ENCODE results near the gene MICAL2.

Gene MICAL2

DNA sequence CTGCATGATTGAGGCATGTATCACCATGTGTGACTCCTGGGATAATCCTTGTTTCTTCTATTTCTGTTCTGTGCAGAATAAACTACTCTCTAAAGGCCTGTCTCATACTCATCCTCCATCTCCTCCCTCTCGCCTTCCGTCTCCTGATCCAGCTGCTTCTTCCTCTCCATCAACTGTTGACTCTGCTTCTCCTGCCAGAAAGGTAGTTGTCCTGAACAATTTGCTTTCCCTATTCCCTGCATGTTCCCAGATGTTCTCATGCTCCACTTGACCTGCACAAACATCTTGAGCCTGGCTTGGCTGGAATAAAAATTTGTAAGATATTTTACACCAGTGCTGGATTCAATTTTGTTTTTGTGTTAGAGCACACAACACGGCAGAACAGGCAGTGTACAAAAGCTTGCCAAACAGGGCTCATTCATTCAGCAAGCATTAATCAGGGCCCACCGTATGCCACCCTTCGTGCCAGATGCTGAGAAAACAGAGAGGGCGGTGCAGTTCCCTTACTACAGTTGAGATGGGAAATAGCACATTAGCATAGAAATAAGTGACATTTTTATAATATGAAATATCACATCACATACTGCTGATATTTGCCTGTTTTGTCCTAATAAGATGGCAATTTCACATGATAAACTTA is 133.6 kb downstream of the MICAL2 start:
- TF ChIP-seq FOXP2 (optimal IDR thresholded peaks at IDR 0.05; ENCODE audit: borderline replicate concordance, extremely low read depth, extremely low read length, insufficient read depth) (no peak), SIN3A (IDR thresholded peaks at IDR 0.05; ENCODE audit: borderline replicate concordance, insufficient read depth, low read length) (no peak), TAF1 (IDR thresholded peaks at IDR 0.05; ENCODE audit: borderline replicate concordance, insufficient read depth, low read length) (no peak), POLR2AphosphoS5 (IDR thresholded peaks at IDR 0.05; ENCODE audit: low read depth, low read length) (no peak)
- TF ChIP-seq, protein P1, sequence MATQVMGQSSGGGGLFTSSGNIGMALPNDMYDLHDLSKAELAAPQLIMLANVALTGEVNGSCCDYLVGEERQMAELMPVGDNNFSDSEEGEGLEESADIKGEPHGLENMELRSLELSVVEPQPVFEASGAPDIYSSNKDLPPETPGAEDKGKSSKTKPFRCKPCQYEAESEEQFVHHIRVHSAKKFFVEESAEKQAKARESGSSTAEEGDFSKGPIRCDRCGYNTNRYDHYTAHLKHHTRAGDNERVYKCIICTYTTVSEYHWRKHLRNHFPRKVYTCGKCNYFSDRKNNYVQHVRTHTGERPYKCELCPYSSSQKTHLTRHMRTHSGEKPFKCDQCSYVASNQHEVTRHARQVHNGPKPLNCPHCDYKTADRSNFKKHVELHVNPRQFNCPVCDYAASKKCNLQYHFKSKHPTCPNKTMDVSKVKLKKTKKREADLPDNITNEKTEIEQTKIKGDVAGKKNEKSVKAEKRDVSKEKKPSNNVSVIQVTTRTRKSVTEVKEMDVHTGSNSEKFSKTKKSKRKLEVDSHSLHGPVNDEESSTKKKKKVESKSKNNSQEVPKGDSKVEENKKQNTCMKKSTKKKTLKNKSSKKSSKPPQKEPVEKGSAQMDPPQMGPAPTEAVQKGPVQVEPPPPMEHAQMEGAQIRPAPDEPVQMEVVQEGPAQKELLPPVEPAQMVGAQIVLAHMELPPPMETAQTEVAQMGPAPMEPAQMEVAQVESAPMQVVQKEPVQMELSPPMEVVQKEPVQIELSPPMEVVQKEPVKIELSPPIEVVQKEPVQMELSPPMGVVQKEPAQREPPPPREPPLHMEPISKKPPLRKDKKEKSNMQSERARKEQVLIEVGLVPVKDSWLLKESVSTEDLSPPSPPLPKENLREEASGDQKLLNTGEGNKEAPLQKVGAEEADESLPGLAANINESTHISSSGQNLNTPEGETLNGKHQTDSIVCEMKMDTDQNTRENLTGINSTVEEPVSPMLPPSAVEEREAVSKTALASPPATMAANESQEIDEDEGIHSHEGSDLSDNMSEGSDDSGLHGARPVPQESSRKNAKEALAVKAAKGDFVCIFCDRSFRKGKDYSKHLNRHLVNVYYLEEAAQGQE (IDR thresholded peaks at IDR 0.05; ENCODE audit: insufficient read depth in 1 of 2, low read depth in 2 of 2, low read length in 2 of 2): no peak

DNA sequence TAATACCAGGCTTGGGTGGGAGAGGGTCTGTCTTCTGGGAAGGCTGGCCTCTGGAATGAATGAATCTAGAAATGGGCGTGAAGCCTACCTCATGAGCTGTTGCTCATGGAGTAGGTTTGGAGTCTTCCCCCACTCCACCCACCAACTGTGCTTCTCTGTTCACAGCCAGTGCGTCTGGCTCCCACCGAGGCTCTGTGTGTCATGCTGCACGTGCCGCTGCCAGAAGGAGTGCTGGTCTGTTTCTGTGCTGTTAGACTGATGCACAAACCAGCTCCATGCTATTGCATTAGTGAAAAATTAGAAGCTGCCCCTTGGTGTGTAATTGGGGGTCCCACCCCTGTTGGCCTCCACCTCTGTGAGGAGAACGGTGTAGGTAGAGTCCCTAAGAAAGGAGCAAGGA is 134.7 kb downstream of the MICAL2 start:
- TF ChIP-seq, protein P1 (IDR thresholded peaks at IDR 0.05; ENCODE audit: insufficient read depth in 1 of 2, low read depth in 2 of 2, low read length in 2 of 2): no peak
- no peak for TF ChIP-seq SIN3A (IDR thresholded peaks at IDR 0.05; ENCODE audit: borderline replicate concordance, insufficient read depth, low read length)
- TF ChIP-seq TAF1 (IDR thresholded peaks at IDR 0.05; ENCODE audit: borderline replicate concordance, insufficient read depth, low read length): no peak
- no peak for TF ChIP-seq POLR2AphosphoS5 (IDR thresholded peaks at IDR 0.05; ENCODE audit: low read depth, low read length)
- no peak for TF ChIP-seq FOXP2 (optimal IDR thresholded peaks at IDR 0.05; ENCODE audit: borderline replicate concordance, extremely low read depth, extremely low read length, insufficient read depth)

DNA sequence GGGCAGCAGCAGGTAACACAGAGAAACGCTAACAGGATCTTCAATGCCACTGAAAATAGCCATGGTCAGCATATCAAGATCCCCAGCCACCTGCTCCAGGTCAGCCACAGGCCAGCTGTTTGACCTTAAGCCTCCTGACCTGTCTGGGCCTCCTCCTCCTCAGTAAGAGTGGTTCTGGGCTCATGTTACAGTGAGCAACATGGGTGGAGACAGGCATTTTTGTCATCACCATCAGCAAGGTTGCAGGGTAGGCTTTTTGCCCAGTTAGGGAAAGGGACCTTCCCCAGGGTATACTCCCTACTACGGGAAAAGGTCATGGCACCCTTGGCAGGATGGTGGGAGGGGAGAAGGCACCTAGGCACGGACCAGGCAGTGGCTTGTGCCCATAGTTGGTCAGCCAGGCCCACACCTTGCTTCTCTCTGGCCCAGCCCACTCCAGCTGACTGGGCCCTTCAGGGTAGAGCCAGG is 135.2 kb downstream of the MICAL2 start:
- TF ChIP-seq POLR2AphosphoS5 (IDR thresholded peaks at IDR 0.05; ENCODE audit: low read depth, low read length): no peak

DNA sequence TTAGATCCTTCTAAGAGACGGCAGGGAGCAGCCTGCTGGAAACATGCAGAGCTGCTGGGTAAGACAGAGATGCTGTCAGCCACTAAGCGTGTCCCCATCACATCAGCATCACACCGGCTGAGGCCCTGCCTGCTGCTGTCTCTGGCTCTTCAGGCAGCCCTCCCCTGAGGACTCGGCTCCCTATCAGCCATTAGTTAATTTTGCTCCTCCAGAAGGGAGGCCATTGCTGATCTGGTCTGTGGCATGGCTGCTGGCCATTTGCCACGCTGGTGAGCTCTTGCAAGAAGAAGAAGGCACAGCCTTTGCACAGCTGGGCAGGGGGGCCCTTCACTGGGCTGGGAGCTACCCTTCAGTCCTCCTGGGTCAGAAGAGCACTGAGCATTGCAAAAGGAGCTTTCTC is 135.8 kb downstream of the MICAL2 start:
- TF ChIP-seq TAF1 (IDR thresholded peaks at IDR 0.05; ENCODE audit: borderline replicate concordance, insufficient read depth, low read length) (no peak), POLR2AphosphoS5 (IDR thresholded peaks at IDR 0.05; ENCODE audit: low read depth, low read length) (no peak), FOXP2 (optimal IDR thresholded peaks at IDR 0.05; ENCODE audit: borderline replicate concordance, extremely low read depth, extremely low read length, insufficient read depth) (no peak), SIN3A (IDR thresholded peaks at IDR 0.05; ENCODE audit: borderline replicate concordance, insufficient read depth, low read length) (no peak)
- TF ChIP-seq, protein P1 (IDR thresholded peaks at IDR 0.05; ENCODE audit: insufficient read depth in 1 of 2, low read depth in 2 of 2, low read length in 2 of 2): no peak

DNA sequence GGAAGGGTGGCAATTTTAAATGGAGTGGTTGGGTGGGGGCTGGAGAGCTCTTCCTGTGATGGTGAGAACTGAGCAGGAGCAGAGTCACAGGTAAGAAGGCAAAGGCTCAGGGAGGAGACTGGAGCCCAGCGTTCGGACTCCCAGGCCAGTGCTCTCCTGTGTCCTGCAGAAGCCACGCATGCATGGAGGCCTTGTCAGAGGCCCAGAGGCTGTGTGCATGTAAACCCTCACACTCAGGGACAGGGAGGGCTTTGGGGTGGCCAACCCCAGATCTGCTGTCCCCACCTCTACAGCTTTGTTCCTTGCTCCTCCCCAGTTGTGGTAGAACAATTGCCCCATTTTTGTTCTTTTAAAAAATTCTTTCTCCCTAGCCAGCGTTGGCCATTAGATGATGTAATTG is 136.6 kb downstream of the MICAL2 start:
- TF ChIP-seq POLR2AphosphoS5 (IDR thresholded peaks at IDR 0.05; ENCODE audit: low read depth, low read length) (no peak), FOXP2 (optimal IDR thresholded peaks at IDR 0.05; ENCODE audit: borderline replicate concordance, extremely low read depth, extremely low read length, insufficient read depth) (no peak), SIN3A (IDR thresholded peaks at IDR 0.05; ENCODE audit: borderline replicate concordance, insufficient read depth, low read length) (no peak), TAF1 (IDR thresholded peaks at IDR 0.05; ENCODE audit: borderline replicate concordance, insufficient read depth, low read length) (no peak)
- TF ChIP-seq, protein P1 (IDR thresholded peaks at IDR 0.05; ENCODE audit: insufficient read depth in 1 of 2, low read depth in 2 of 2, low read length in 2 of 2): no peak

Data from PFSK-1 (cell line).